A673 (cell line): ENCODE results near the gene C1orf174. TPM values are rescaled to one million over a fixed set of nuclear protein-coding genes. Genes with fewer than 3 reads are reported as not detected.
"Not testable (repeated sequence)": the region's sequence is repeated elsewhere in the genome, so short reads cannot be mapped to it uniquely, and the experiment has no call there.

Experiments
- BruUV-seq: library from RNA; stranded (reverse); fragments of 400-500 nt; replicated peaks from 2 replicates; lab custom pipeline; 2021; lab: Mats Ljungman, UMichigan
- CTCF ChIA-PET: fragments of 300-600 bp; sonication (Branson Sonifier 250); formaldehyde crosslinking; loops from one replicate; lab custom pipeline; 2022; ENCODE audit warnings: antibody characterized with exemption; lab: Charles Lee
- POLR2A ChIA-PET: fragments of 300-600 bp; sonication (Branson Sonifier 250); formaldehyde crosslinking; loops from one replicate; lab custom pipeline; 2022; ENCODE audit warnings: antibody characterized with exemption; ENCODE audit not compliant: low non-redundant PET; lab: Charles Lee
- DNase-seq: peaks from one replicate; pipeline ENCODE4 v3.0.0-alpha.2; 2015; ENCODE audit warnings: low spot score
- H3K27ac ChIP-seq: fragments of 200-600 bp; sonication (generic); 2 replicates; pipeline ENCODE4 v1.5.1; 2016; ENCODE audit warnings: mixed run types, low read depth, mild to moderate bottlenecking, mixed read lengths, antibody characterized with exemption, low read length; ENCODE audit not compliant: poor library complexity, severe bottlenecking
- H3K27me3 ChIP-seq: fragments of 200-600 bp; sonication (generic); replicated peaks from 2 replicates; pipeline ENCODE4 v1.6.1; 2017; ENCODE audit warnings: mixed run types, low read depth, mild to moderate bottlenecking, mixed read lengths, antibody characterized with exemption, low read length; ENCODE audit not compliant: insufficient read depth, poor library complexity
- H3K36me3 ChIP-seq: fragments of 200-600 bp; sonication (generic); 2 replicates; pipeline ENCODE4 v1.6.1; 2016; ENCODE audit warnings: mixed run types, mild to moderate bottlenecking, mixed read lengths, antibody characterized with exemption, low read length; ENCODE audit not compliant: insufficient read depth, poor library complexity, severe bottlenecking
- H3K4me1 ChIP-seq: fragments of 200-600 bp; sonication (generic); 2 replicates; pipeline ENCODE4 v1.6.1; 2017; ENCODE audit warnings: mixed run types, mild to moderate bottlenecking, mixed read lengths, antibody characterized with exemption, low read length; ENCODE audit not compliant: insufficient read depth, poor library complexity, severe bottlenecking
- H3K4me3 ChIP-seq: fragments of 200-600 bp; sonication (generic); 2 replicates; pipeline ENCODE4 v1.5.1; 2016; ENCODE audit warnings: low read depth, mixed run types, mild to moderate bottlenecking, mixed read lengths, low read length; ENCODE audit not compliant: poor library complexity, severe bottlenecking
- H3K9me3 ChIP-seq: fragments of 200-600 bp; sonication (generic); 2 replicates; pipeline ENCODE4 v1.6.1; 2016; ENCODE audit warnings: mixed run types, low read depth, mild to moderate bottlenecking, mixed read lengths, antibody characterized with exemption, low read length; ENCODE audit not compliant: poor library complexity, severe bottlenecking
- CTCF ChIP-seq: fragments of 300-800, 200-600 bp; sonication (generic); conservative IDR thresholded peaks from 2 replicates; pipeline ENCODE4 v1.5.1; 2017; ENCODE audit warnings: low read depth, mild to moderate bottlenecking, antibody characterized with exemption, low read length, moderate library complexity, mixed read lengths
- EZH2 ChIP-seq: fragments of 200-600 bp; sonication (generic); IDR thresholded peaks from 2 replicates; pipeline ENCODE4 v1.6.1; 2017; ENCODE audit warnings: borderline replicate concordance, low read depth, mild to moderate bottlenecking, mixed read lengths, antibody characterized with exemption, low read length; ENCODE audit not compliant: poor library complexity, severe bottlenecking
- intact Hi-C: fragments of 100-400 bp; cut with micrococcal nuclease; formaldehyde crosslinking; loops from one replicate; pipeline ENCODE4 v1.10.0; 2022; ENCODE audit not compliant: unreplicated experiment
- total RNA-seq: library from RNA; stranded (reverse); gene quantifications from 2 replicates; pipeline ENCODE4 v1.2.3, GENCODE V29; 2021

C1orf174 gene
- total RNA-seq, 1 experiment from 2014 or later: 36.2 TPM

GRCh38 chr1:3919706-3920105 is 19.6 kb upstream of the C1orf174 start:
- H3K9me3 ChIP-seq: no peaks in the 10 kb centered on the region
- POLR2A ChIA-PET: no interaction called here
- H3K27ac ChIP-seq: no peak overlapping the region
- no peak for DNase-seq
- no peak overlapping the region for H3K4me3 ChIP-seq
- H3K36me3 ChIP-seq: no peaks in the 10 kb centered on the region
- H3K4me1 ChIP-seq: no peaks in the 10 kb centered on the region
- BruUV-seq: no TSS peak
- H3K27me3 ChIP-seq: peaks cover 15% of the 10 kb centered on the region
- TF ChIP-seq EZH2 (no peak), CTCF (no peak)
- CTCF ChIA-PET: no interaction called here
- intact Hi-C loops: no loop called here

DNA sequence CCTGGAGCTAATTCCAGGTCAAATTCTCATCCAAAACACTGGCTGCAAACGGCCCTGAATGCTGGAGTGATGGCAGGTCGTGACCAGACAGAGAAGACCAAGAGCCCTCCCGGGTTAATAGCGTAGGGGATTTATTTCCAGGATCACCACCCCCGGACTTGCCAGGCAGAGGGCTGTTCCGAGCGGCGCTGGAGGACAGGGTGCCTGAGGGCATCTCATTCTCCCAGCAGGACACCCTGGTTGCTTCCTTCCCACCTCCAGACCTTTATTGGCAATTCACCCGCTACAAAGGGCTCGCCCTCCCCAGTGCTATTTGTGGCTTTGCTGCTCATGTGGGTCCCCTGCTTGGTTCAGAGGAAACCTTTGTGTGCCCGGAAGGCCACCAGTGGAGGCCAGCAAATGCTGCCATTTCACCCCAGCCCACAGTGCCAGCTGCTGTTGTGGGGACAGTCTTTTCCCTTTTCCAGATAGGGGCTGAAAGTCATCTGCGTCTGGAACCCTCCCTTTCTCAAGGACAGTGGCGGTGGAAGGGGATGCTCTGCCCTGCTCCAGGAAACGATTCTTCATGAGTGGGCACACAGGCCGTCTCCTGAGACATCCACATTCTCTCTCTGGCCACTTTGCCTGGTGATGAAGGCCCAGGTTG is 19.0 kb upstream of the C1orf174 start:
- no peaks in the 10 kb centered on the region for H3K9me3 ChIP-seq
- no peak overlapping the region for H3K4me3 ChIP-seq
- CTCF ChIA-PET: no interaction called here
- H3K4me1 ChIP-seq: no peaks in the 10 kb centered on the region
- TF ChIP-seq CTCF (no peak), EZH2 (no peak)
- H3K27ac ChIP-seq: no peak overlapping the region
- POLR2A ChIA-PET: no interaction called here
- no TSS peak for BruUV-seq
- peaks cover 9% of the 10 kb centered on the region for H3K27me3 ChIP-seq
- intact Hi-C loops: no loop called here
- H3K36me3 ChIP-seq: no peaks in the 10 kb centered on the region
- DNase-seq: no peak

GRCh38 chr1:3918359-3918758 is 18.3 kb upstream of the C1orf174 start:
- DNase-seq, H3K27me3 ChIP-seq, H3K36me3 ChIP-seq, BruUV-seq, H3K27ac ChIP-seq, H3K9me3 ChIP-seq, POLR2A ChIA-PET, H3K4me1 ChIP-seq, CTCF ChIA-PET, intact Hi-C loops, H3K4me3 ChIP-seq: not testable (repeated sequence)

DNA sequence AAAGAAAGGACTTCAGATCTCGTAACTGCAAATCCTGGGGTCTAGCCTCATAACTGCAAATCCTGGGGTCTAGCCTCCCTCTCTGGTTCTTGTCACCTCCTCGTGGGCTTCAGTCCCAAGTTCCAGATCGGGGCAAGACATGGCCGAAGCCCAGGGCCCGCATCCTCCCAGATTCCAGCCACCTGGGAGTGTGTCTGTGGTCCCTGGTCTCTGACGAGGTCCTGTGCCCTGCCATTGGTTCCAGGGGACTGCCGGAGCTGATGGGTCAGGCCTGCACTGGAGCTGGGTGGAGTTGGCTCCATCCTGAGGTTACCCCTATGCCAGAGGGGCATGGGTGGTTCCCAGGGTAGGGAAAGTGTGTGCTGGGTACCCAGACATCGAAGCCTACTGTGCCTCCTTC is 17.7 kb upstream of the C1orf174 start:
- no peaks in the 10 kb centered on the region for H3K4me1 ChIP-seq
- POLR2A ChIA-PET: no interaction called here
- TF ChIP-seq CTCF: no peak
- no peak for TF ChIP-seq EZH2
- H3K4me3 ChIP-seq: no peak overlapping the region
- CTCF ChIA-PET: no interaction called here
- intact Hi-C loops: no loop called here
- DNase-seq: no peak
- no peaks in the 10 kb centered on the region for H3K36me3 ChIP-seq
- H3K9me3 ChIP-seq: no peaks in the 10 kb centered on the region
- no TSS peak for BruUV-seq
- peaks cover 7% of the 10 kb centered on the region for H3K27me3 ChIP-seq
- no peak overlapping the region for H3K27ac ChIP-seq
